GM12875 (cell line): Measurements from ENCODE around the gene YIF1B.
"Not testable (repeated sequence)": the region's sequence is repeated elsewhere in the genome, so short reads cannot be mapped to it uniquely, and the experiment has no call there.

Experiments used
- H3K4me3 ChIP-seq: one replicate; pipeline ENCODE4 v1.5.1; 2011; ENCODE audit warnings: low read depth, low read length, control low read depth
- CTCF ChIP-seq: IDR thresholded peaks from 2 replicates; pipeline ENCODE4 v1.5.1; 2011; ENCODE audit warnings: low read depth, mild to moderate bottlenecking, control low read depth, inconsistent platforms, low read length, moderate library complexity, borderline replicate concordance; ENCODE audit not compliant: insufficient read depth

Gene YIF1B, protein sequence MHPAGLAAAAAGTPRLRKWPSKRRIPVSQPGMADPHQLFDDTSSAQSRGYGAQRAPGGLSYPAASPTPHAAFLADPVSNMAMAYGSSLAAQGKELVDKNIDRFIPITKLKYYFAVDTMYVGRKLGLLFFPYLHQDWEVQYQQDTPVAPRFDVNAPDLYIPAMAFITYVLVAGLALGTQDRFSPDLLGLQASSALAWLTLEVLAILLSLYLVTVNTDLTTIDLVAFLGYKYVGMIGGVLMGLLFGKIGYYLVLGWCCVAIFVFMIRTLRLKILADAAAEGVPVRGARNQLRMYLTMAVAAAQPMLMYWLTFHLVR

GRCh38 chr19:38315657-38316476 lies at the start of gene YIF1B:
Gene YIF1B, minus strand, starts transcription at chr19:38315947. Its CDS starts 30 bp downstream, at chr19:38315917.
- no peak for TF ChIP-seq CTCF

DNA sequence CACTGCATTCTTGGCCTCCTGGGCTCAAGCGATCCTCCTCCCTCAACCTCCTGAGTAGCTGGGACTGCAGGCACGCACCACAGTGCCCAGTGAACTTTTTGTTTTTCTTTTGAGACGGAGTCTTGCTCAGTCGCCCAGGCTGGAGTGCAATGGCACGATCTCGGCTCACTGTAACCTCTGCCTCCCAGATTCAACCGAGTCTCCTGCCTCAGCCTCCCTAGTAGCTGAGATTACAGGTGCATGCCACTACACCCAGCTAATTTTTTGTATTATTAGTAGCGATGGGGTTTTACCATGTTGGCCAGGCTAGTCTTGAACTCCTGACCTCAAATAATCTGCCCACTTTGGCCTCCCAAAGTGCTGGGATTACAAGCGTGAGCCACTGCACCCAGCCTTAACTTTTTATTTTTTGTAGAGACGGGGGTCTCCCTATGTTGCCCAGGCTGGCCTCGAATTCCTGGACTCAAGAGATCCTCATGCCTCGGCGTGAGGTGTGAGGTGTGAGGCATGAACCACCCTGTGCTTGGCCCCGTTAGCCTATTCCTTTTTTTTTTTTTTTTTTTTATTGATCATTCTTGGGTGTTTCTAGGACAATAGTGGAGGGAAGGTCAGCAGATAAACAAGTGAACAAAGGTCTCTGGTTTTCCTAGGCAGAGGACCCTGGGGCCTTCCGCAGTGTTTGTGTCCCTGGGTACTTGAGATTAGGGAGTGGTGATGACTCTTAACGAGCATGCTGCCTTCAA lies 47.4 kb upstream of the YIF1B start:
- H3K4me3 ChIP-seq = not testable (repeated sequence)

More at GRCh38 chr19:38315657-38316476, at the start of gene YIF1B:
- H3K4me3 ChIP-seq = peak within 1 kb of the TSS; percentile 88

- peak overlapping the region; percentile 46 for H3K4me3 ChIP-seq
- no peak for TF ChIP-seq CTCF
Observed at GRCh38 chr19:38362076-38362945, 46.6 kb upstream of the YIF1B start.

DNA sequence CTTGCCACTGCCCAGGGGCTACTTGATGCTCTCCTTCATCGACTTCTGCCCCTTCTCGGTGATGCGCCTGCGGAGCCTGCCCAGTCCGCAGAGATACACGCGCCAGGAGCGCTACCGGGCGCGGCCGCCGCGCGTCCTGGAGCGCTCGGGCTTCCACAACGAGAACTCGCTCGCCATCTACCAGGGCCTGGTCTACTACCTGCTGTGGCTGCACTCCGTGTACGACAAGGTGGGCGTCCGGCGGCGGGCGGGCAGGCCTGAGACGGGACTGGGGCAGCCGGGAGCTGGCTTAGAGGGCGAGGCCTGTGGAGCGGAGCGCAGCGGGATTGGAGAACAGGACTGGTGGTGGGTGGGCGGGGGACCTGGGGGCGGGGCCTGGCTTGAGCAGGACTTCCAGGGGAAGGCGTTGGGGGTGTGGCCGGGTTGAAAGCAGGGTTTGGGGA lies 45.9 kb upstream of the YIF1B start:
- peak; percentile 39; the same call in 1 of the 2 replicates for TF ChIP-seq CTCF
- H3K4me3 ChIP-seq = peak overlapping the region; percentile 46

DNA sequence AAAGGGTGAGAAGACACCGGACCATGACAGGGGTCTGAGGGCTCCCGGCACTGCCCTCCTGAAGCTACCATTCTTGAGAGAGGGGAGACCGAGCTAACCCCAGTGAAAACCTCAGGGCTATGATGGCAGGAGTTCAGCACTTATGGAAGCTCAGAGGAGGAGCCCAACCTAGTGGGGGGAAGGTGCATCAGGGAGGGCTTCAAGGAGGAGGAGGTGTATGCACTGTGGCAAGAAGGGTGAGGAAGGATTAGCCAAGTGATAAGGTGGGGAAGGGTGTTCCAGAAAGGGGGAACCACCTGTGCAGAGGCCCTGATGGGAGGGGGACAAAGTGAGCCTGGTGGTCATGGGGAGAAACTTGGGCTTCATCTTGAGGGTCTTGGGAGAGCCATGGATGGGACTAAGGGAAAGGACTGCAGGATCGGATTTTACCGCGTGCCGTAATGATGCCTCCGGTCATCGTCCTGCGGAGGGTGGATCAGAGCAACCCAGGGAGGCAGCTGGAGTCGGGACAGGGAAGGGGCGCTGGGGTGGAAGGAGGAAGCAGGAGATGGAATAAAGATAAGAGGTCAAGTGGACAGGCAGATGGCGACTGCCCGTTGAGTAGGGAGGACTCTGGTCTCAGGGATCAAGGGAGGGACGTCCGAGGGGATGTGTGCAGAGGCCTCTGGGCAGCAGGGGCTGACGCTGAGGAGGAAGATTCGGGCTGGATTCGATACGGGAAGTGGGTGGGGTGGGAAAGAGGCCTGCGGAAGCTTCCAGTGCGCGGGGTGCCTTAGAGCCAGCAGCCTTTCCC lies 45.3 kb upstream of the YIF1B start:
- no peak for TF ChIP-seq CTCF
- H3K4me3 ChIP-seq = peak overlapping the region; percentile 46

DNA sequence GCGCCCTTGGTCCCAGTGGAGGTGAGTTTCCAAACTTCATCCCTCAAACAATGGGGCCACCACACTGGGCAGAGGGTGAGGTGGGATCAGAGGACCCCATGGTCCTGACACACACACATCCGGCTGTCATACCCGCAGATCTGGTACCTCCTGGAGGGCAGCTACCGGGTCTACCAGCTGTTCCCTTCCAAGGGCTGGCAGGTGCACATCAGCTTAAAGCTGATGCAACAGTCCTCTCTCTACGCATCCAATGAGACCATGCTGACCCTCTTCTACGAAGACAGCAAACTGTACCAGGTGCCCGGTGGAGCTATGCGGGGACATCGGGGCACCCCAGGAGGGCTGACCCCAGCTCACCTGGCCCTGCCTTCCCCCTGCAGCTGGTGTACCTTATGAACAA lies 44.6 kb upstream of the YIF1B start:
- no peak for TF ChIP-seq CTCF

More for the DNA sequence above, 44.6 kb upstream of the YIF1B start:
- H3K4me3 ChIP-seq = no peak overlapping the region
